Measurements from ENCODE around the gene SASH1.

Gene SASH1

DNA sequence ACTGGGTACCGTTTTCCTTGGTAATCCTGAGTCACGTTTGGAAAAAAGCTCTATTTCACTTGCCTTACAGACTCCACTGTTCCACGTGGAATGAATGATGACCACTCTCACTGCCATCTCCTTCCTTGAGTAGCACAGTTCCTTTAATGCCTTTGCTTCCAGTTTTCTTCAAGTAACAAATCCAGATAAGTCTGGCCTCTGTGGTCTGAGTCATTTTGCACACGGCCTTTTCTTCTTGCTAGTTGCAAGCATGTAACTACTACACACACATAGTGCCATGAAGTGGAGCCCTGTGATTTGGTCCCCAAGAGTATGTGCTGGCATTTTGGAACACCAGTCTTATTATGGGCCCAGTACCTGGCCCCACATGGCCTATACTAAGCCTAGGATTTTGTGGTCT is 182.8 kb downstream of the SASH1 start:
- DNase-seq: peak; percentile 86

DNA sequence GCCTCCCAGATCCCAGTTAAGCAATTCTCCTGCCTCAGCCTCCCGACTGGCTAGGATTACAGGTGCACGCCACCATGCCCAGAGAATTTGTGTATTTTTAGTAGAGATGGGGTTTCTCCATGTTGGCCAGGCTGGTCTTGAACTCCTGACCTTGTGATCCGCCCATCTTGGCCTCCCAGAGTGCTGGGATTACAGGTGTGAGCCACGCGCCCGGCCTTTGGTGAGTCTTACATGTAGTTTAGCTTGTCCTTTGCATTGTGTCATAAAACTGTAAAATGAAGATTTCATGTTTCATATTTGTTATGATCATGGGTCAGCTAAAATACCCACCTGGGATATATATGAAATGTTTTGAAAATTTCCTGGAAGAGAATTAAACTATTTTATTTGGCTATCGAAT is 183.5 kb downstream of the SASH1 start:
- DNase-seq: no peak

DNA sequence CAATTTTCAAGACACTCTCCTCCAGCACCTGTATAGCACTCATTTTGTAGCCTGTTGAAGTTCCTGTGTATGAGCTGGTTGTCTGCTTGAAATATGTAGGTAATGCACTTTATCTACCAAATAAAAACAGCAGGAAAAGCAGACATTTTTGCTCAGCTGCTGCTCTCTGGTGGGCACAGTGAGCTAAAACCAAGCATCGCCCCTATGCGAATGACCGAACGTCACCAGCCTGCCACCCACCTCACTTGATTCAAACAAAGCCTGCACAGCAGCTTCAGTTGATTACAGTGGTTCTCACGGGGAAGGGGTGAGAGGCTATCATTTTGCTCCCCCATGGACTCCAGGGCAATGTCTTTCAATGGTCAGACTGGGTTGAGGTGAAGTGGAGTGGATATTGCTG is 185.7 kb downstream of the SASH1 start:
- no peak for DNase-seq

DNA sequence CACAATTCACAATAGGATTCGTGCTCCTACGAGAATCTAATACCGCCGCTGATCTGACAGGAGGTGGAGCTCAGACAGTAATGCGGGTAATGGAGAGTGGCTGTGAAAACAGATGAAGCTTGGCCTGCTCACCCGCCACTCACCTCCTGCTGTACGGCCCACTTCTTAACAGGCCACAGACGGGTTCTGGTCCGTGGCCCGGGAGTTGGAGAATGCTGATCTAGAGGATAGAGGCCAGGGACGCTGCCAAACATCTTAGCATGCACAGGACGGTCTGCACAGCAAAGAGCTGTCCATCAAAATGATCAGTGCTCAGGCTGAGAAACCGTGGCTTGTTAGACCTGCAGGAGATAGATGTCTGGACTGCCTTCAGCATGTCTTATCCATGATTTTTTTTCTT is 186.4 kb downstream of the SASH1 start:
- no peak for DNase-seq

DNA sequence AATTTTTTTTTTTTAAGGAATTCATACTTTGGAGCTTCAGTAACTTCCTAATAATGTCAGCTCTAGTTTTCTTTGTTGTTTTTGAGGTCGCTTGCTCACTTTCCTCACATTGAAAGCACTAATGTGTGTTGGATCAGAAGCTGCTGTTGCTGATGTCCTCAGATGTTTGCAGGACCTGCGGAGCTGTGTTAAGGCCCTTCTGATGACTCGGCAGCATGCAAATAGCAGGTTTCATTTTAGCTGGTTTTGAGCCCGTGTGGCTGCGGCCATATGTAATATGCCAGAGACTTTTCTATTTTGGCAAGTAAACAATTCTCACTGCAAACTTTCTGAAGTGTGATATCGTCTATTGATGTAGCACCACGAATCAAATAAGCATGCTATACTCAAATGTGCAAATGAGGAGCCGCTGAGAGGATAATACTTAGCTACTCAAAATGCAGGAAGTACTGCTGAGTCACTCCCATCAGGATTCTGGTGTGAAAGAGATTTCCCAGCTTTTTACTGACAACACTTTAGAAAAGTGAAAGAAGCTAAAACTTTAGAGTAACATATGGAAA is 187.8 kb downstream of the SASH1 start:
- peak; percentile 73 for DNase-seq

DNA sequence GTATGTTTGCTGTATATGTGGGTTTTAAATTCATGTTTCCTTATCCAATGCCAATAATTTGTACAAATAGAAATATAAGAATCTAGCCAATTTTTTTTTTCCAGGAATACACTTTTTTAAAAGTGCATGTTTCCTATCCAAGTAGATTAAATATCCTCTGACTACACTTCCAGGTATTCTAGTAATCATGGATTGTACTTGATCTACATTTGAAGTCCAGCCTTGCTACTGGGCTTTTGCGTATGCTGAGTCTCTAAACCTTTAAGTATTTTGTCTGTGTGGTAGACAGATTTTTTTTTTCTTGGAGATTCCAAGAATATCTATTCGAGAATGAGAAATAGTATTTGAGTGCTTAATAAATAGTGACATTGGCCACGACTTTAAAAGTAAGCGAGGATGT is 188.3 kb downstream of the SASH1 start:
- no peak for DNase-seq

DNA sequence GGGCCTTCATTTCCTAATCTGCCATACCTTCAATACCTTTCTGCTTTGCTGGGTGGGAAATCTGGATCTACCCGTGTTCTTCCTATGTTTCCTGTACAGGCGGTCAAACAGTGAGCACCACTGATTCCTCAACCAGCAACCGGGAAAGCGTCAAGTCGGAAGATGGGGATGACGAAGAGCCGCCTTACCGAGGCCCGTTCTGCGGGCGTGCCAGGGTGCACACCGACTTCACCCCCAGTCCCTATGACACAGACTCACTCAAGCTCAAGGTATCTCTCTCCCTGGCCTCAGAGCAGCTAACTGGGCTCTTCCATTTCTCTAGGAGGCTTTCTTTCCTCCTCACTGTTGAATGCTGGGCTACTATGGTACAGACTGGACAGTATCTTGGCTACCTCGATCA is 190.1 kb downstream of the SASH1 start:
- DNase-seq: no peak

DNA sequence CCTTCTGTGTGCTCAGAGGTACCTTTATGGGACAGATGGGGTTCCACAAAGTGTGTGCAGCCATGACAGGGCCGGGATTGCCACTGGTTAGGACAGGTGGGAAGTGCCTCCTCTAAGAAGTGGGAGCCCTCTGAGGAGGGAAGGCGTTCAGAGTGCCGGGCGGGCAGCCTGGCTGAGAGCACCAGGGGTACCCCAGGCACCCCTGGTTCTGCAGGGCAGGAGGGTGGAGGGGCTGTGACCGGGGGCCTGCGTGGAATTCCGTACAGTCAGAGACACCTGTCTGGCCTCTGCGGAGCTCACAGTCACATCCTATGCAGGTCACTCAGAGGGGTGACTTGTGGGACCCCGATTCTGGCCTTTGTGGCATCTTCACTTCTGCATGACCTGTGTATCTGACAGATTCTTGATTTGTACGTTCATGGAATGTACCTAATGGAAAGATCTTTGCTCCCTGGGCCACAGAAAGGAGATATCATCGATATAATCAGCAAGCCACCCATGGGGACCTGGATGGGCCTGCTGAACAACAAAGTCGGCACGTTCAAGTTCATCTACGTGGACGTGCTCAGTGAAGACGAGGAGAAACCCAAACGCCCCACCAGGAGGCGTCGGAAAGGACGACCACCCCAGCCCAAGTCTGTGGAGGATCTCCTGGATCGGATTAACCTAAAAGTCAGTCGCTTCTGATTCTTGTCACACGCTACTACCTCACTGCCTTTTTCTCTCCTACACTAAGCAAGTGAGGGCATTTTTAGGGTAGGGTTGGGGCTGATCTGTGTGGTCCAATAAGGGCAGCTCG is 190.9 kb downstream of the SASH1 start:
- no peak for DNase-seq

DNA sequence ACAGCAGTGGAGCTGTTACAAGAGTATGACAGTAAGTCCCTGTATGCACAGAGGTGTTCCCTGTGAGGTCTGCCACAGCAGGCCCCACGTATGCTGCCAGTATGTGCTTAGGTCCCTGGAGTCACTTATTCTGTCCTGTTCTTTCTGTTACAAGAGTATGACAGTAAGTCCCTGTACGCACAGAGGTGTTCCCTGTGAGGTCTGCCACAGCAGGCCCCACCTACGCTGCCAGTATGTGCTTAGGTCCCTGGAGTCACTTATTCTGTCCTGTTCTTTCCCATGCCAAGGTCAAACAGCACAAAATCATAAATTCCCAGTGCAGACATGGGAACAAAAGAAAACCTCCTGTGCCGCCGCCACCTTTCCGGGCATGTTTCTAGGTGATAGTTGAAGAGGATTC is 192.2 kb downstream of the SASH1 start:
- no peak for DNase-seq

DNA sequence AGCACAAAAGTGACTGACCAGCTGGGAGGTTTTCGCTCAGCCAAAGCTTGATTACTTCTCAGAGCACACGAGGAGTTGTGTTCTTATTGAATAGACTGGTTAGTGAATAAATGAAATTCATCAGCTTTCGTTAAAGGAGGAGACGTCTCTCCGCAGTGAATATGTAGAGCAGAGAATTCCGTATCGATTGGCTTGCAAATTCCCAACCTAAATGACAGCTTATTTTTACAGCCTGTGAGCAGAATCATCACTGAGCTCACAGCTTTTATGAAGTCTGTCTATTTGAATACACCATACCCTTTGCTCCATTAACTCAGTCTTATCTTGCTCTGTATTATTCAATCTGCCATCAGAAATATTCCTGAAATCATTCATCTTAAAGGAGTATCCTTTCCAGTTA is 192.7 kb downstream of the SASH1 start:
- DNase-seq: no peak

DNA sequence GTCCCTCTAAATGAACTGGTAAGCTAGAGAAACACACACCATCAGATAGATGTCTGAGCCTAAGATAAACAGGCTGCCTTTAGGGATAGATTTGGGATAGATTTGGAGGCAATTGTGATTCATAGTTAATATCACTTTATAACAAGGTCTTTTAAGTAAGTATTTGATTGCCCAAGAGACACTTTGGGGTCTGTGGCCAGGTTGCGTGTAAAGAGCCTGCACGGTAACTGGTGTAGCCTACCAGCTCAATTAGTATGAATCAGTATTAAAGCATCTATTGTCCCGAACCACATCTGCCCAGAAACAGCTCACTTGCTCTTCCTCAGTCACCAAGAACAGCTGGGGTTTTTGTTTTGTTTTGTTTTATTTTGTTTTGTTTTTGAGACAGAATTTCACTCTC is 193.3 kb downstream of the SASH1 start:
- no peak for DNase-seq

DNA sequence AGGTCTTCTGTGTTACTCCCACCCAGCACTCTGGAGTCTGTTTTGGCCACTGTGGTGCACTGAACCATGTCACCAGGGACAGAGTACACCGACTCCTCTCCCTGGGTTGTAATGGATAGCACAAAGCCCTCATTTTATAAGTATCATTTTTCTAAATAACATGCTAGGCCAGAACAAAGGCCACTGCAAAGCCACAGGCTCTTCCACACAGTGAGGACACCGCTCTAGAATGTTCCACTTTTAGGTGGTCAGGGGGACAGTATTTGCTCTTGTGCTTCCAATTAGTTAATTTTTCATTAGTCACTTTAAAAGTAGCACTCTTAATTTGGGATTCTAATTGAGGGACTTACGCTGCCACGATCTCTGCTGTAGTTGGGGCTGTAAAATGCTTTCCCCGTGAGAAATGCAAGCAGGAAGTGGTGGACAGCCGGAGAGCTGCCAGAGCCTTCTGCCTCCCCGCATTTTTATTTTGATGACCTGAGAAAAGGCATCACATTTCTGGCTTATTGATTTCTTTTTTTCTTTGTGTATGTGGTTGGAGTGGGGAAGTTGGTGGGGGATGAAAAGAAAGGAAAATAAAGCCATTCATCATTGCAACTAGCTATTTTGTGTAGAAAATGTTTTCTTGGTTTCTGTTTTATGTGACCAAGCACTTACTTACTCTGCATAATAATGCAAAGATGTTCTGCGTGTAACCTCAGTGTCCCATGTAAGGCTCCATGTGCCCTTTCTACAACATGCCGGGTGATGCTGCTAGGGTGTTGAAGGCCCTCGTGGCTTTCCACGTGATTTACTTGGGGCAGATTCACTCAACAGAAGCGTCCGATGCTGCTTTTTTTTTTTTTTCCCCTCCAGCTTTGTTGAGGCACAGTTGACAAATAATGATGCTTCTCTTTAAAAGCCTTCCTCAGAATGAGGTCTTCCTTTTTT is 195.9 kb downstream of the SASH1 start:
- DNase-seq: peak; percentile 21

DNA sequence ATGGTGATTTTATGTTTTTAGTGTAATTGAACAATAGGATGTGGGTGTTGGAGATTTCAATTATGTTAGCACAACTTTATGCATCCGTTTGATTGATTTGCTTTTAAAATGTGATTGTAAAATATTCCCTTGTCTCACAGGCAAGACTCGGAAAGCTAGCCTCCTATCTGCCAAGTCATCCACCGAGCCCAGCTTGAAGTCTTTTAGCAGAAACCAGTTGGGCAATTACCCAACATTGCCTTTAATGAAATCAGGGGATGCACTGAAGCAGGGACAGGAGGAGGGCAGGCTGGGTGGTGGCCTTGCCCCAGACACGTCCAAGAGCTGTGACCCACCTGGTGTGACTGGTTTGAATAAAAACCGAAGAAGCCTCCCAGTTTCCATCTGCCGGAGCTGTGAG is 200.9 kb downstream of the SASH1 start:
- no peak for DNase-seq

DNA sequence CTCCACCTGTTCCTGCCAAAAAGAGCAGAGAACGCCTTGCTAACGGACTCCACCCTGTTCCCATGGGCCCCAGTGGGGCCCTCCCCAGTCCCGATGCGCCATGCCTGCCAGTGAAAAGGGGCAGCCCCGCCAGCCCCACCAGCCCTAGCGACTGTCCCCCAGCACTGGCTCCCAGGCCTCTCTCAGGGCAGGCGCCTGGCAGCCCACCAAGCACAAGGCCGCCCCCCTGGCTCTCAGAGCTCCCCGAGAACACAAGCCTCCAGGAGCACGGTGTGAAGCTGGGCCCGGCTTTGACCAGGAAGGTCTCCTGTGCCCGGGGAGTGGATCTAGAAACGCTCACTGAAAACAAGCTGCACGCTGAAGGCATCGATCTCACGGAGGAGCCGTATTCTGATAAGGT is 201.8 kb downstream of the SASH1 start:
- DNase-seq: no peak

DNA sequence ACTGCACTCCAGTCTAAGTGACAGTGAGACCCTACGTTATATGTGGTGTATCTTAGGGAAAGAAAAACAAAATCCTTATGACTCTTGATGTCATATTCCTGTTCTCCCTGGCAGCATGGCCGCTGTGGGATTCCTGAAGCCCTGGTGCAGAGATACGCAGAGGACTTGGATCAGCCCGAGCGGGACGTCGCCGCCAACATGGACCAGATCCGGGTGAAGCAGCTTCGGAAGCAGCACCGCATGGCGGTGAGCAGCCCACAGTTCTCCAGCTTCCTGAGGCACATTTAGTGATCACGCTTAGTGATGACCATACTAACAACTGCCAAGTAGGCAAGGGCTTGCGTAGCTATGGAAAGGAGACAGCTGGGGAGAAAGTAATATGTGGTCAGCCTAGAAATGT is 203.3 kb downstream of the SASH1 start:
- no peak for DNase-seq

DNA sequence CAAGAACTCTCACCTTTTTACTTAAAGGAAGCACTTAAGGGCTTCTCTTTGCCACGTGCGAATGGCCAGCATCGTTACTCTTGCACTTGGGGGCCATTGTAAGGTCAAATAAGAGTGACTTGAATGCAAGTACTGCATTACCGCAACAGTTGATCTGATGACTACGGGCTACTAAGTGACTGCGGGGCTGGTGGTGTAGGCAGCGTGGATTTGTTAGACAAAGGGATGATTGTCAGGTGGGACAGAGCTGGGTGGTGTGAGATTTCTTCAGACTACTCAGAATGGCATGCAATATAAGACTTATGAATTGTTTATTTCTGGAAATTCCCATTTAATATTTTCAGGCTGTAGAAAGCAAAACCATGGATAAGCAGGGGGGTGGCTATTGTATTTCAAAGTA is 204.5 kb downstream of the SASH1 start:
- no peak for DNase-seq

DNA sequence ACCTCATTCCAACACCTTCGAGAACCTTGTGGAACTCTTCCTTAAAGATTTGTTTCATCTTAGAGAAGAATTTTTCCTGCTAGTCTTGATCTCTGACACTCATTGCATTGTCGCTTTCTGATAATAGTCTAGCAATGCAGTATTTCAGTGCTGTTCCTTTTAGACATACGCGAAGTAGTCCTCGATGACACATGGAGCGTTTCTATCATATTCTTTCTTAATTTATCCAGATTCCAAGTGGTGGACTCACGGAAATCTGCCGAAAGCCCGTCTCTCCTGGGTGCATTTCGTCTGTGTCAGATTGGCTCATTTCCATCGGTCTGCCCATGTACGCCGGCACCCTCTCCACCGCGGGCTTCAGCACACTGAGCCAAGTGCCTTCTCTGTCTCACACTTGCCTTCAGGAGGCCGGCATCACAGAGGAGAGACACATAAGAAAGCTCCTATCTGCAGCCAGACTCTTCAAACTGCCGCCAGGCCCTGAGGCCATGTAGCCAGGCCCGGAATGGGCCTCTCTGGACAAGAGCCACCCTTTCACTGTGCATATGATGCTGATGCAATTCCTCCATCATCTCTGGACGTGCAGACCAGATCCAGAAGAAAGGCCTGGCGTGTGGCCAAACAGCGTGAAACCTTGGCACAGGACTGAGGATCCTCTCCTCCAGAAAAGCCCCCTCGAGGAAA is 205.6 kb downstream of the SASH1 start:
- no peak for DNase-seq

DNA sequence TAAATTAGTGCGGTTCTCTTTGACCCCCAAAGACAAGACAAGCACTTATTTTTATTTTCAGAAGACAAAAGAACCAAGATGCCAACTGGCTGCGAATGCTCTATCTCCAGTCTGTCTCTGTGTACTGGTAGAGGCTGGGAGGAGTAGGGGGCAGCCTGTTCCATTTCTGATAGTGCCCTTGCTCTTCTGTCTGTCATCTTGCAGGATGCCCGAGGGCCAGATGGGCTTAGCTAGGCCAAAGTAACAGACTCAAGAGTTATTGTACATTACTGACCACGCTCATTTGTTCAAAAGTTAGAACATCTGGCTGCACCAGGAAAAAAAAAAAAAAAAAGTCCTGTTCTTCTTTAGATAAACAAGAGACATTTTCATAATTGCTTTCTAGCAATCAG is 206.1 kb downstream of the SASH1 start:
- no peak for DNase-seq

DNA sequence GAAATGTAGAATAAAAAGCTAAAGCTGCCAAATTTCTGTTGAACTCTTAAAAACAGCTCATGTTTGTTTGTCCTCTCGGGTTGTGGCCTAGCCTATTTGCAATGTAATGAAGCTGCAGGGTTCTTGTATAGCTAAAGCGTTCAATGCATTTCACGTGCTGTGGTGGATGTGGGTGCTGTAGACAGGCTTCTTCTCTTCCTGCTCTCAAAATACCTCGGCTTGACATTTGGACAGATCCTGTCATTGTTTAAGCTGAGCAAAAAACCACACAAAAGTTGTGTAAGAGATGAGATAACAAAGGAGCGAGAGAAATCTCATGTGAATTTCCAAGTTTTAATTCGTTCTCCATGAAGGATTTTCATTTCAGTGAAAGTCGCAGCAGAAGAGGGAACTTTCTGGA is 207.9 kb downstream of the SASH1 start:
- no peak for DNase-seq

DNA sequence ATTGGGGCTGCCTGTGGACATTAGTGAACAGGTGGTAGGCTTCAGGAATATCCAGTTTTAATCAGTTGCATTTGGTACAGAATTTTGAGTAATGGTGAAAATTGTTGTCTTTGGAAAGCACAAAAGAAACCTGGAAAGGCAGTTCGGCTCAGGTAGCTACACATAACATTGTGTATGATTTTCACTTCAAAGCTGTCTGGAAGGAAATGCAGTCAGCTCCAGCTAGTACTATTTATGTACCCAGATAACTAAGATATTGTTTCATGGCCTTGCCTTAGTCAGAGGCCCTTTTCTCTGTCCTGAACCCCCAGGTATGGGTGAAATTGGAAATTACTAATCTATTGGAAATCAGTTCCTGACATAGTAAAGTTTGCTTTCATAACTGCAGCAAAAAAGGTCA is 208.6 kb downstream of the SASH1 start:
- no peak for DNase-seq

DNA sequence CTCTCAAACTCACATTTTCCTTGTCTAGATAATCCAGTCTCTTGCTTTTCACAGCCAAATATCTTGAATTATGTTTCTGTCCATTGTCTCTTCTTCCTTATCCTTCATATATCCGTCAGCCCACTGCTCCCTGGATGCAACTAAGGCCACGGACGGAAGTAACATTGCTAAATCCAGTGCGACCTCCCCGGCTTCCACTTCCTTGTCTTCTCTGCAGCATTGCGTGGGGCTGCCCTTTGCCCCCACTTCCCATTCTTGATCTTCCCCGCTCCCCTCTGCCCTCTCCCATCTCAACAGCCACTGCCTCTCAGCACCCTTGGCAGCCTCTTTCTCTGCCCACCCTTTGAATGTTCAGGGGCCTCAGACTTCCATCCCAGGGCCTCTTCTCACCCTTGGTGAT is 213.8 kb downstream of the SASH1 start:
- no peak for DNase-seq

DNA sequence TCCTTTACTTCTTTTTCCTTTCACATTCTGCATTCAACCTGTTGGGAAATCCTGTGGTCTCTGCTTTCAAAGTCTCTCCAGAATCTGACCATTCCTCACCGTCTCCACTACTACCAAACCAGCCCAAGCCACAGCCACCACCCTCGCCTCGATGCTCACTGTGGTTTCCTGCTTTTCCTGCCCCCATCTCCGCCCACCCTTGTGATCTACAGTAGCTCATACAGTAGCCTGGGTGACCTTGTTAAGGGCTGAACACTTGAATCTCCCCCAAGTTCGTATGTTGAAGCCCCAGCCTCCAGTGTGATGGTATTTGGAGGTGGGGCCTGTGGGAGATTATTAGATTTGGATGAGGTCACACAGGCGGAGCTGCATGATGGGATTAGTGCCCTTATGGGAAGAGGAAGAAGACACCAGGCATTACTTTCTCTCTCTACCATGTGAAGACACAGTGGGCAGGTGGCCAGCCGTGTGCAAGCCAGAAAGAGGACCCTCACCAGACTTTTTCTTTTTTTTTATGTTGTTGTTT is 215.2 kb downstream of the SASH1 start:
- DNase-seq: no peak

DNA sequence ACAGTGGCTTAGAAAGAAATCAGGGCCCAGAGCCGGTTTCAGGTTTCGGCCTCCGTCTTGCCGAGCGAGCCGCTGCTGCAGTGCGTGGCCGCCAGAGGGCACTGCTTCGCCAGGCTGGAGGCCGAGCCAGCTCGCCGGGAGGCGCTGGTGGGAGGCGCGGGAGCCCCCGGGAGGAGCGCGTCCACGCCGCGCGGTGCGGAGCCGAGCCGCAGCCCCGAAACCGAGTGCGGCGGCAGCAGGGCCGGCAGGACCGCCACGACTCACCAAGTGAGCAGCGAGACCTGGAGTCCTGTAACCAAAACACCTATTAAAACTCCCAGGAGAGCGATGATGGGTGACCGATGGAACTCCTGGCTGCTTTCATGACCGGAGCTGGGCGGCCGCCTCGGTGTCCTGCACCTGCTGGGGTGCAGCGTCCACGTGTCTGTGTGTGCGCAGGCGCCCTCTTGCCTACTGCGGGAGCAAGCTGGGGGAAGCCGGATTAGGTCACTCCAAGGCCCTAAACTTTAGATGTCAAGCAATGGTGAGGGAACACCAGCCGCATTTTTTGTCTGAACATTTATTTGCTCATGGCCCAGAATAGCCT is 217.3 kb downstream of the SASH1 start:
- peak; percentile 53 for DNase-seq
